ENCODE data around the gene GASK1A. TPM values are rescaled to one million over a fixed set of nuclear protein-coding genes. Genes with fewer than 3 reads are reported as not detected.

The GASK1A gene
- total and polyA plus RNA-seq, 2 of the 8 experiments (the other 6 are each of a cell fraction or from before 2014, with no cell fraction given) = 4.7 to 7.9 TPM

- H2BK12ac ChIP-seq (ENCODE audit: low read depth, low read length) = no peak overlapping the region
- H2BK5ac ChIP-seq (ENCODE audit: low read depth, low read length) = no peak overlapping the region
- no peak overlapping the region for H2BK120ac ChIP-seq (replicated peaks; ENCODE audit: low read depth, low read length)
- no peaks in the 10 kb centered on the region for H4K20me1 ChIP-seq (replicated peaks in 1 of 2; ENCODE audit: control insufficient read depth in 1 of 2, insufficient read depth in 2 of 2, low read length in 2 of 2)
- H2AFZ ChIP-seq (ENCODE audit: low read length) = no peak overlapping the region
- peaks cover 18 to 28% of the 10 kb centered on the region in 2 experiments for H3K9me3 ChIP-seq (ENCODE audit: insufficient read depth in 2 of 2, low read depth in 1 of 2, low read length in 1 of 2)
- no peaks in the 10 kb centered on the region for H3K79me2 ChIP-seq (ENCODE audit: control insufficient read depth in 1 of 2, insufficient read depth in 2 of 2, low read length in 2 of 2)
- H3K4me2 ChIP-seq (ENCODE audit: insufficient read depth in 1 of 2, low read depth in 2 of 2, low read length in 2 of 2) = no peak overlapping the region
- H3K23me2 ChIP-seq (ENCODE audit: low read depth, low read length) = peaks cover 4% of the 10 kb centered on the region; the same call in 1 of the 2 replicates
- peaks cover 0 to 13% (median 9%) of the 10 kb centered on the region in 4 experiments; a peak in 6 of 7 replicates for H3K27me3 ChIP-seq (replicated peaks in 1 of 4; ENCODE audit: control insufficient read depth in 3 of 4, extremely low read depth in 1 of 4, insufficient read depth in 3 of 4, low read length in 3 of 4)
- ChIA-PET POLR2A (ENCODE audit: partially characterized antibody) (no interaction called here), CTCF (ENCODE audit: partially characterized antibody) (interaction anchor here (10.1 kb wide), 1 partner anchor 14 kb away, joined by 51 read pairs; no protein-coding TSS in a partner anchor)
- H2BK15ac ChIP-seq (ENCODE audit: low read length) = no peak overlapping the region
- H2BK20ac ChIP-seq (ENCODE audit: low read length) = no peak overlapping the region
- H3K27ac ChIP-seq (ENCODE audit: low read depth, low read length) = no peak overlapping the region
- FAIRE-seq (no peak), DNase-seq (ENCODE audit: low read depth in 1 of 2, low spot score in 2 of 2) (no peak)
- H4K91ac ChIP-seq (replicated peaks; ENCODE audit: insufficient read length, low read length) = no peak overlapping the region
- H4K8ac ChIP-seq (ENCODE audit: extremely low read depth, insufficient read depth, low read length) = no peak overlapping the region
- no peaks in the 10 kb centered on the region for H3K79me1 ChIP-seq (ENCODE audit: low read depth, low read length)
- no peak overlapping the region for H2AK5ac ChIP-seq (ENCODE audit: low read depth, low read length)
- no peaks in the 10 kb centered on the region for H3K36me3 ChIP-seq (ENCODE audit: control insufficient read depth in 2 of 4, insufficient read depth in 4 of 4, low read length in 3 of 4)
- no peak overlapping the region for H3K4ac ChIP-seq (replicated peaks; ENCODE audit: insufficient read length, low read depth, low read length)
- no peak overlapping the region for H3K23ac ChIP-seq (ENCODE audit: insufficient read length)
- no peak overlapping the region for H3K4me3 ChIP-seq (ENCODE audit: extremely low read depth in 1 of 4, insufficient read depth in 2 of 4, low read depth in 3 of 4, low read length in 4 of 4)
- H3K14ac ChIP-seq (ENCODE audit: insufficient read length) = no peak overlapping the region
- H4K5ac ChIP-seq (ENCODE audit: insufficient read length, low read depth, low read length) = no peak overlapping the region
- peaks cover under 1 to 8% (median 3%) of the 10 kb centered on the region in 4 experiments for H3K4me1 ChIP-seq (replicated peaks in 1 of 4; ENCODE audit: control insufficient read depth in 3 of 4, insufficient read depth in 4 of 4, low read length in 3 of 4)
- H3K18ac ChIP-seq (ENCODE audit: extremely low read depth, low read length) = no peak overlapping the region
- WGBS, 2 experiments (ENCODE audit: extremely low coverage in 1 of 2, insufficient coverage in 1 of 2, insufficient read length in 1 of 2, insufficient replicate concordance in 2 of 2, low coverage in 1 of 2, low lambda C conversion rate in 2 of 2, missing lambda C conversion rate in 1 of 2) = 89% methylated on average over 2 of the region's 2 CpGs; no CpG with 5 or more reads in 1 of the 2 experiments
- H3K9ac ChIP-seq (replicated peaks in 1 of 4; ENCODE audit: extremely low read depth in 1 of 4, low read depth in 3 of 4, low read length in 3 of 4) = no peak overlapping the region
- no peak overlapping the region for H3K56ac ChIP-seq (replicated peaks; ENCODE audit: insufficient read length, low read depth, low read length)
- no peak for TF ChIP-seq GTF2F1 (IDR thresholded peaks at IDR 0.05; ENCODE audit: borderline replicate concordance, low read depth, low read length)
- no peak for TF ChIP-seq POLR2AphosphoS5 (IDR thresholded peaks at IDR 0.05; ENCODE audit: low read depth, low read length)
- TF ChIP-seq JUND (IDR thresholded peaks at IDR 0.05; ENCODE audit: low read length) = no peak
Observed at GRCh38 chr3:42975456-42975855, 3.7 kb upstream of the GASK1A start.
